GM18870 (cell line): ENCODE results near the gene RPS6KL1.

Experiments used
- ATAC-seq: cut with Tn5 transposase; IDR thresholded peaks from one replicate; pipeline ENCODE4 v1.9.1; 2021; ENCODE audit warnings: moderate library complexity; ENCODE audit not compliant: unreplicated experiment

Gene RPS6KL1

DNA sequence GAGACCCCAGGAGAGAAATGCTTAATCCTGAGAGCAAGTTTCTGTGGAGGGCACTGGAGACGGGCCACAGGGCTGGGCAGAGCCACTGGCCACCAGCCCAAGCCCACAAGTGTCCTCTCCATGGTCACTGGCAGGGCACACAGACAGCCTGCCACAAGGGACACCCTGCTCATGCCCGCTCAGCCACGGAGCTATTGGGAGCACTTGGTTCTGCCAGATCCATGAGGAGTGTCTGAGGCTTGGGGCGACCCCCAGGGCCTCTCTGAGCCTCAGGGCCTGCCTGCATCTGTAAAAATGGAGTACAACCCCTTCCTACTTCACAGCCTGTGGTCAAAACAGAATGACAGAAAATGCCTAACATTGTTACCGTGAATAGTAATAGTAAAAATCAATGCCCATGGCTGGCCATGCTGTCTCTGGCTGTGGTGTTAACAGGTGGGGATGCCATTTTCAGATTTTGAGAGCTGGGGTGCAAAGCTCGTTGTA lies 29.2 kb upstream of the RPS6KL1 start:
- no peak for ATAC-seq

DNA sequence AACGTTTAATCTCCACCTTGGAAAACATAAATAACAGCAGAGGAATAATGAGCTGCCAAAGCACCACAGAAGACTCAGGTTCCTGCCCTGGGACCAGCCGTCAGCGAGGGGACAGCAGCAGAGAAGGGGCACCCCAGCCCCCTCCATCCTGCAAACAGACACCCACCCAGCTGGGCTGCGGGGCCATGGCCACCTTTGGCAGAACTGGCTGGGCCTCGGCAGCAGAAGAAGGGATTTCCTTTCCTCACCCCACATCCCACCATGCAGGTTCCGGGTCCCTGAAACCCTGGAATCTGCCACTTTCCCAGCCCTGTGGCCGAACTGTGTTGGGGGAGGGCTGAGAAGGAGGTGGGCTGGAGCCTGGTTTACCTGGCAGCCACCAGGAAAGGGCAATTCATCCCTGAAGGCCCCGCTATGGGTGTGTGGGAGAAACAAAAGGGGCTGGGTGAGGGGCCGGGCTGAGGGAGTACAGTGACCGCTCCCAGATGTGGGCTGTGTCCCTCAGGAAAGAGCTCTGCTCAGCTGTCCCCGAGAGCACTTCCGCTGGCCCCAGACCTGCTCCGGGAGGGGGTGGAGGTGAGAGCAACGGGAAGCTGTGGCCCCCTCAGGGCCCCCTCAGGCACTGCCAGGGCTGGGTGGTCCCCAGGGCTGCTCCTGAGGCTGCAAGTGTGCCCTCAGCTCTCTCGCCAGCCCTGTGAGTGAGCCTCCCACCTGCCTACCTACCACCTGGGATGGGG lies 28.6 kb upstream of the RPS6KL1 start:
- ATAC-seq = no peak

DNA sequence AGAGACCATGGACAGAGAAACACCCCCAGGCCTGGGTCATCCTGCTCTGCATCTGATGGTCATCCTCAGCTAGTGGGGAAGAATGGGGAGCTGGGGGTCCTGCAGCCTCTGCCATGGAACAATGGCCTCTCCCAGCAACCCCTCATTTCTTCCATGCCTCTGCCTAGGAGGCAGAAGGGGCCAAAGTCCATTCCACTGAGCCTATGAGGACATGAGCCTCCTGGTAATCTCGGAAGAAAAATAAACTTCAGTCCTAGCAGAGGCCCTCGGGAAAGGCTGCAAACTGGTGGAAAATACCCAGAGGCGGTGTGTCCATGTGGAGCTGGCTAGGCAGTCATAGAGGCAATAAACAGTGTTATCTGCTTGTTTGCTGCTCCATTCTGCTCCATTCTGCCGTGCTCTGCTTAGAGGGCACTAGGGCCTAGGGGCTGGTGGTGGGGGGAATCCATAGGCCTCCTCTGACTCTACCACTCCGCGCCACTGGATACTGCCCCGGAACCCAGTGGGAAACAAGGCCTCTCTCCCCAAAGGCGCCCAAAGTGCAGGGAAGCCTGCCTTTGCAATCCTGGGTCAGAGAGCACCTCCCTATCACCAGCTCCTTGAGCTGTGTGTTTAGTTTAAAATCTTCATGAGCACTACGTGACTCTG lies 27.9 kb upstream of the RPS6KL1 start:
- ATAC-seq = no peak

DNA sequence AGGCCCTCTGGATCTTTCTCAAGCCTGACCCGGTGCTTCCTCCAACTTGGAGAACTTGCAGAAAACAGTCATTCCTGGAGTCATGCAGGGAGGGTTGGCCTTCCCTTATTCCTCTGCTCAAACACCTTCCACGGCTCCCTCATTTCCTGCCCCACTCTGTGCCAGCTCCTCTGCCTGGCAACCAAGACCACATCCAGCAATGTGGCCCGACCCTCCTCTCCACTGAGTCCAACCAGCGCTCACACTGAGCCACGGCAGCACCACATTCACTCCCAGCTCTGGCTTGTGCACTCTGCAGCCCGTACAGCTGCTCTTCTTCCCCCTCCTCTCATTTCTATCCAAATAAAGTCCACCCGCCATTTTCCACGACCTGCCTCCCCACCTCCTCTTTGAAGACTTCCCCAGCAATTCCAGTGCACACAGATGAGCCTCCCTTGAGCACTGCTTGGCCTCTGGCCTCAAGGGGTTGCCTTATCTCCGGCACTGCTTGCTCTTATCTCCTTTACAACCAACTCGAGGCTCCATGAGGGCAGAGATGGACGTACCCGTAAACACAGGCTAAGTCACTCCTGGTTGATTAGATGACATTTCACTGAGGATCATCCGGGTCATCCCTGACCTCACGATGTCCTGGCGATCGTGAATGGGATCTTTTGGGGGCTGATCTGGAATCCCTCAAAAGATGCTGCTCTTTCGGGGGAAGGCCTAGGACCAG lies 27.0 kb upstream of the RPS6KL1 start:
- no peak for ATAC-seq

DNA sequence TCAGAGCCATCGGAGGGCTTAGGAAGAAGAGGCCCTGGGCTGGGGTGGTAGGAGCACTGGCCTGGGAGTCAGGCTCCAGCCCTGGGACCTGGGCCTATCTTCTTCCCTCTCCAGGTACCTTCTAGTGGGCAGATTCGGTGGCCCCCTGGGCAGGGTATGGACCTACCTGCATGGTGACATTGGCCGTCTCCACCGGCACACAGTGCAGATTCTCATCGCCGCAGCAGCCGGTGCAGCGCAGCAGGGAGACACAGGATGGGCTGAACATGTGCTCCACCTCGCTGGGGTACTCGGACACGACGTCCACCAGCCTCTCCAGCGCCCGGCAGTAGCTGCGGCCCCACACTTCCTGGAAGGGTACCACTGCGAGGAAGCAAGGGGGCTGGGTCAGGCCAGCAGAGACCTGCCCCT lies 26.1 kb upstream of the RPS6KL1 start:
- no peak for ATAC-seq

DNA sequence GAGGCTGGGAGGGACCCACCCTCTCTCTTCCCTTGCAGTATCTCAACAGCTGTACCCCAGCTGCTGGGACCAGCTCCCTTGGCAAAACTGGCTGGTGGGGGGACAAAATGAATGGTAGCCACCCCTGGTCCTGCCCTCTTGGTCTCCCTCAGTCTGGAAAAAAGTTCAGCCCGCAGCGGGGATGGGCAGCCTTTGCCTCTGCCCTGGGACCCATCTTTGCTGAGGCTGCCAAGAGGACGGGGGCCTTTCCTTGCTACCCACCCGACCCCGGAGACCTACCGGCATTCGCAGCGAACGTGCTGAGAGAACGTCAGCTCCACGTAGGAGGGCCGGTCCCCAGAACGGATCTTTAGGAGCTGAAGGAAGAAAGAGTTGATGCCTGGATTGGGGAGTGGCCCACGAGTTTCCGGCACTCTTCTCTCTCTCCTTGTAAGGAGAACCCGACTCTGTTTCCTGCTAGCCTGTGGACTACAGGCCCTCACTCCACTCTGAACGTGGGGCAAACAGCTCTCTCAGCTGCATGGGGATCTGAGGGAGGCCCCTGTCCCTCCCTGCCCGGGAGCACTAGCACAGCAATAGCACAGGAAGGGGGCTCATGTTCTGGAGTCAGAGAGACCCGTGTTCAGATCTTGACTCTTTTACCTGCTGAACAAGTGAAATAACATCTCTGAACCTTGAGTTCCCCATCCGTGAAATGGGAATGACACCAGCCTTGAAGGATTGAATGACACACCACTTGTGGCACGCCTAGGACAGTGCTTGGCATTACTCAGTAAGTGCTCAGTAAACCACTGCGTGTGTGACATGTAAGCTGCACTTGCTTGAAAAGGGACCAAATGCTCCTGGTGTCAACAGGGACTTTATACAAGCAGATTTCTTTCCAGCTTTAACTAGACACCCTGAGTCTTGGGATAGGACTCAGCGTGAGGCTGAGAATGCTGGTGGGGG lies 25.4 kb upstream of the RPS6KL1 start:
- ATAC-seq = no peak

DNA sequence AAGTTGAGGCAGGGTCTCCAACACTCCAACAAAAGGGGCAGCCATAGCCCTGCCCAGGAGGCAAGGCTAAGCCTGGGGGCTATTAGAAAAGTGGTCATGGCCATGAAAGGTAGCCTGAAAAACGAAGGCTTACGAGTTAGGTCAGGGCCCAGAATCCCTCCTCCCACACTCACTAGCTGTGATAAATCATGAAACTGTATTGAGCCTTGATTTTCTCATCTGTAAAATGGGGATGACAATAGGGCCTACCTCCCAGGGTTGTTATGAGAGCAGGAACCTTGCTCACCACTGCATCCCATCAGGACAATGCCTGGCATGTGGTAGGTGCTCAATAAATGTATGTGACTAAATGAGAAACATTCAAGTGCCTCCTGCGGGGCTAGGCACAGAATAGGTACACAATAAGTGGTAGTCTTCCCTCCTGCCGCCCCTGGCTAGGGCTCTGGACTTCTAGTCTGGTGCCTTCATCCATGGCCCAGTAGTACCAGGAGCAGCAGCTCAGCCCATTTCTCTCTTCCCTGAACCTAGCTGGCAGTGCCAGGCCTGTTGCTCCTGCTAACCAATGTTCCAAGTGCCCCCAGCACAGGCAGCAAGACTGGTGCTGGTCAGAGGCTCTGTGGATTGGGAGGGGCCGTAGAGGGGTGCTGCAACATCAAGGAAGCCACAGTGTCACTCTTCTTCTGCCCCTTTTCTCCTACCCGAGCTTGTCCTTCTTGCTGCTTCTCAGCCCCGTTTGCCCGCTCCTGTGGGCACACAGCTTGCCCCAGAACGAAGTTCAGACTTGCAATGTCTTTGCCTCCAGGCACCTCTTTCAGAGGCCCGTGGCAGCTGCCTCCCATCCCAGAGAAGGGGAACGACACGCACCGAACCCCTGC lies 24.5 kb upstream of the RPS6KL1 start:
- no peak for ATAC-seq

DNA sequence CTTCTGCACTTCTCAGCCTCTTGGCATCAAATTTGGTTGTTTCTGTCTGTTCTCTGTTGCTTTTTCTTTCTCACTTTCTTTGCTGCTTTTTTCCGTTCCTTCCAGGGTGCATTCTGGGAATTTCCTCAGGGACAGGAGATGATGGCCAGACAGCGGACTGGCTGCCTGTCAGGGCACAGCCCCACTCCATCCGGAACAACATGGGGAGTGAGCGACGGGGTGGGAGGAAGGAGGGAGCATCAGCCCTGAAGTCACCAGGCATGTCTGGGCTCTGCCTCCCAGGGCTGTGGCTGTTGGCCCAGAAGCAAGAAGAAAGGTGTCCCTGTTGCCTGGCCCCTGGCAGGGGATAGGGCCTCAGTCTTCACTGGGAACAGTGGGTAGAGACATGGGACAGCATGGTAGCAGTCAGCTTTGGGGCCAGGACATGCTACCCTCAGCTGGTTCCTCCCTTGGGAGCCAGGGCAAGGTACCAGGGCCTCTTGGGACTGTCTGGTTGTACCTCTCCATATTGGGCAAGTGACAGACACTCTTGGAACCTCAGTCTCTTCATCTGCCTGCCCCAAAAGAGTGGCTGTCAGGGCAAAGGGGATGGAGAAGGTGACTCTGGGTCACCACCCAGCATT lies 23.7 kb upstream of the RPS6KL1 start:
- ATAC-seq = no peak

GRCh38 chr14:74945852-74946658 lies 23.0 kb upstream of the RPS6KL1 start:
- no peak for ATAC-seq

GRCh38 chr14:74945261-74945851 lies 22.3 kb upstream of the RPS6KL1 start:
- ATAC-seq = no peak

- ATAC-seq = no peak
These were observed 19.5 kb upstream of the RPS6KL1 start for GRCh38 chr14:74942608-74943007.

- ATAC-seq = no peak
These were observed 19.1 kb upstream of the RPS6KL1 start for GRCh38 chr14:74942181-74942580.

DNA sequence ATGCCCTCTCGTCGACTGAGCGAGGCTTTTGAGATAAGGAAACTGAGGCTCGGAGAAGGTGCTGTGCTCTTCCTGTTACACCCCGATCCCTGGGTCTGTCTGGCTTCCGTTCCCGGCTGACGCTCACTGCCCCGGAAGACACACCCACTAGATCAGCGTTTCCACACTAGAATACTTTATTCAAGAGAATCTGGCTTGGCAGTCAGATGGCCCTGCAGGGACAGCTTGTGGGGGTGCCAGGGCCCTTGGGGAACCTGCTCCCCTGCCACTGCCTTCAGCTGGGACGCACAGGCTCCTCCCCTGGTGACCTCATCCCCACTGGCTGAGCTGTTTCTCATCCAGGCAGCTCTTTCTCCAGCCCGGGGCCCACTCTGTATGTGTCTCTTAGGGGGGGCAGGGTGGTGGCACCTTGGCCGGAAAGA lies 18.6 kb upstream of the RPS6KL1 start:
- no peak for ATAC-seq

GRCh38 chr14:74940956-74941565 lies 18.0 kb upstream of the RPS6KL1 start:
- ATAC-seq = no peak

- ATAC-seq = no peak
These were observed 15.8 kb upstream of the RPS6KL1 start for GRCh38 chr14:74938531-74939495.

DNA sequence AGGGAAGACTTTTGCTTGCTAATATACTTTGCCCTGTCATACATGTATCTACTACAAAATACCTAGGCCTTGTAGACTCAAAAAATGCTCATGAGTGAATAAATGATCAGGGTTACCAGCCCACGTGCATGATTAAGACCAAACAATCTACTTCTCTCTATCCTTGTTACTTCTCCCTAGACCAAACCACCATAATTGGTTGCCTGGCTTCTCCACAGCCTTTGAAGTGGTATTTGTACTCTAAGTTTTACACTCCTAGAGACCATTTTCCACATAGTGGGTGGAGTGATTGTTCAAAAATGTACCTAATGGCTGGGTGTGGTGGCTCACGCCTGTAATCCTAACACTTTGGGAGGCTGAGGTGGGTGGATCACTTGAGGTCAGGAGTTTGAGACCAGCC lies 14.1 kb upstream of the RPS6KL1 start:
- no peak for ATAC-seq

DNA sequence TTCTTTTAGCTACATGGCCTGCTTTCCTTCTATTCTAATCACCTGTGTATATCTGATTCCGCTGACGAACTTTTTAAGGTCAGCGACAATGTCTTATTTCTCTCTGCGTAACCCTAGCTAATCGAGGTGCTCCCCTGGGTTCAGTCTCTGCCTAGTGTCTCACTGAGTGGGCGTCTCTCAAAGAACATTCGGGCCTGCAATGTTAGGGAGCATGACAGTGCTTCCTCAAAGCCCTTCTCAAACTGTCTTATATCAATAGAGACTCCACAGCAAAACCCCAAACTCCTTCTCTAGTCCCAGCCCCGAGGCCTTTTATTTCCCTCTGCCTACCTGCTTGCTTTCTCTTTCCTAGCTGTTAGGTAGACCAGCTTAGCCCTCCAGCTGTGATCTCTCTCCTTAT lies 13.7 kb upstream of the RPS6KL1 start:
- ATAC-seq = no peak
